GM23338 (cell line): ENCODE data around the gene TMEM123. TPM values are rescaled to one million over a fixed set of nuclear protein-coding genes. Genes with fewer than 3 reads are reported as not detected.
A peak's percentile ranks its signal among the peaks of the same experiment; 100 is the strongest.
"Not testable (repeated sequence)": the region's sequence is repeated elsewhere in the genome, so short reads cannot be mapped to it uniquely, and the experiment has no call there.

Source experiments
- ATAC-seq: fragments of 200-7000 bp; cut with Tn5 transposase; 3 replicates; pipeline ENCODE4 v1.9.1; 2020
- DNase-seq: peaks from one replicate; pipeline ENCODE4 v3.0.0-alpha.2; 2015; ENCODE audit warnings: low spot score
- H2AFZ ChIP-seq: fragments of 200-600 bp; sonication (generic); 2 replicates; pipeline ENCODE4 v1.8.0; 2016; ENCODE audit warnings: antibody characterized with exemption, mild to moderate bottlenecking, moderate library complexity
- H3F3A ChIP-seq: fragments of 200-600 bp; sonication (generic); replicated peaks from 2 replicates; pipeline ENCODE4 v1.8.0; 2017; ENCODE audit warnings: antibody characterized with exemption, mixed run types, low read depth
- H3K27ac ChIP-seq: fragments of 200-600 bp; sonication (generic); 2 replicates; pipeline ENCODE4 v1.6.1; 2016; ENCODE audit warnings: low read depth
- H3K27me3 ChIP-seq: fragments of 200-600 bp; sonication (generic); 2 replicates; pipeline ENCODE4 v1.8.0; 2016; ENCODE audit warnings: mild to moderate bottlenecking, mixed run types, moderate library complexity; ENCODE audit not compliant: insufficient read depth
- H3K36me3 ChIP-seq: fragments of 200-600 bp; sonication (generic); 2 replicates; pipeline ENCODE4 v1.8.0; 2016; ENCODE audit warnings: mild to moderate bottlenecking; ENCODE audit not compliant: insufficient read depth
- H3K4me1 ChIP-seq: fragments of 200-600 bp; sonication (generic); 2 replicates; pipeline ENCODE4 v1.8.0; 2016; ENCODE audit warnings: mild to moderate bottlenecking, moderate library complexity; ENCODE audit not compliant: insufficient read depth
- H3K4me2 ChIP-seq: fragments of 200-600 bp; sonication (generic); 2 replicates; pipeline ENCODE4 v1.7.1; 2017; ENCODE audit warnings: mixed run types
- H3K4me3 ChIP-seq: fragments of 200-600 bp; sonication (generic); 2 replicates; pipeline ENCODE4 v1.6.1; 2016; ENCODE audit warnings: mixed run types
- H3K79me2 ChIP-seq: fragments of 200-600 bp; sonication (generic); replicated peaks from 2 replicates; pipeline ENCODE4 v1.8.0; 2017; ENCODE audit warnings: mild to moderate bottlenecking; ENCODE audit not compliant: insufficient read depth
- H3K9me2 ChIP-seq: fragments of 200-600 bp; sonication (generic); 2 replicates; pipeline ENCODE4 v1.8.0; 2017; ENCODE audit not compliant: insufficient read depth
- H4K20me1 ChIP-seq: fragments of 200-600 bp; sonication (generic); replicated peaks from 2 replicates; pipeline ENCODE4 v1.8.0; 2017; ENCODE audit warnings: mild to moderate bottlenecking; ENCODE audit not compliant: insufficient read depth
- H3K27ac Mint-ChIP-seq: 2 replicates; pipeline ENCODE4 v1.8.0; 2020; ENCODE audit warnings: inconsistent platforms, mild to moderate bottlenecking, moderate library complexity, mixed read lengths
- H3K27me3 Mint-ChIP-seq: 3 replicates; pipeline ENCODE4 v1.8.0; 2022; ENCODE audit warnings: low read depth, mild to moderate bottlenecking, moderate library complexity, mixed read lengths, inconsistent platforms; ENCODE audit not compliant: insufficient read depth, poor library complexity
- H3K36me3 Mint-ChIP-seq: 3 replicates; pipeline ENCODE4 v1.8.0; 2021; ENCODE audit warnings: low read depth, mild to moderate bottlenecking, inconsistent platforms, moderate library complexity, mixed read lengths
- H3K4me1 Mint-ChIP-seq: 3 replicates; pipeline ENCODE4 v1.8.0; 2020; ENCODE audit warnings: mild to moderate bottlenecking, inconsistent platforms, mixed read lengths
- H3K4me3 Mint-ChIP-seq: 3 replicates; pipeline ENCODE4 v1.8.0; 2021; ENCODE audit warnings: moderate library complexity, mild to moderate bottlenecking, inconsistent platforms, mixed read lengths
- H3K9me3 Mint-ChIP-seq: 3 replicates; pipeline ENCODE4 v1.8.0; 2020; ENCODE audit warnings: moderate library complexity, mild to moderate bottlenecking, inconsistent platforms, mixed read lengths
- ETS1 ChIP-seq: IDR thresholded peaks from 2 replicates; pipeline ENCODE4 v1.6.1; 2016; ENCODE audit warnings: antibody characterized with exemption
- JUNB ChIP-seq: IDR thresholded peaks from one replicate; pipeline ENCODE4 v1.6.1; 2016; ENCODE audit warnings: antibody characterized with exemption; ENCODE audit not compliant: unreplicated experiment
- POLR2AphosphoS5 ChIP-seq: IDR thresholded peaks from 2 replicates; pipeline ENCODE4 v1.6.1; 2016; ENCODE audit warnings: antibody characterized with exemption, low read depth
- ZNF114 ChIP-seq: fragments of 250-450 bp; sonication (Bioruptor Pico); IDR thresholded peaks from 2 replicates; pipeline ENCODE4 v1.5.0; 2020; ENCODE audit warnings: mild to moderate bottlenecking, moderate library complexity
- polyA plus RNA-seq: library from polyadenylated mRNA; unstranded; fragments of >200 nt; fragmentation: Nextera tagmentation; extraction: Ambion mirVana; gene quantifications from 2 replicates; pipeline ENCODE4 v1.2.1, GENCODE V29; 2016
- total RNA-seq: library from RNA; depleted of rRNA; stranded (reverse); fragments of >200 nt; shearing (Covaris generic); gene quantifications from 2 replicates; pipeline ENCODE4 v1.2.3, GENCODE V29; 2014
- TF ChIP-seq, protein P1 (sequence below): fragments of 250-450 bp; sonication (Bioruptor Pico); IDR thresholded peaks from 2 replicates; pipeline ENCODE4 v1.5.0; 2020; ENCODE audit warnings: mild to moderate bottlenecking, moderate library complexity

Gene TMEM123
- total and polyA plus RNA-seq, 2 experiments from 2014 or later: 44.1 to 61.0 TPM

- no peak overlapping the region for H3K4me3 ChIP-seq
- DNase-seq (no peak), ATAC-seq (no peak)
- Mint-ChIP-seq H3K27ac (no peak overlapping the region), H3K9me3 (peaks cover 12% of the 10 kb centered on the region; the same call in 2 of the 3 replicates), H3K36me3 (peaks cover 43% of the 10 kb centered on the region), H3K4me1 (peaks cover 29% of the 10 kb centered on the region), H3K4me3 (no peak overlapping the region), H3K27me3 (peaks cover 1% of the 10 kb centered on the region)
- no peaks in the 10 kb centered on the region for H3K9me2 ChIP-seq
- peaks cover 65% of the 10 kb centered on the region for H3K79me2 ChIP-seq
- H4K20me1 ChIP-seq: peaks cover 47% of the 10 kb centered on the region
- H3K4me2 ChIP-seq: no peak overlapping the region
- TF ChIP-seq ETS1 (no peak), POLR2AphosphoS5 (no peak), JUNB (no peak), ZNF114 (CRISPR knock-in tag) (no peak)
- TF ChIP-seq, protein P1, sequence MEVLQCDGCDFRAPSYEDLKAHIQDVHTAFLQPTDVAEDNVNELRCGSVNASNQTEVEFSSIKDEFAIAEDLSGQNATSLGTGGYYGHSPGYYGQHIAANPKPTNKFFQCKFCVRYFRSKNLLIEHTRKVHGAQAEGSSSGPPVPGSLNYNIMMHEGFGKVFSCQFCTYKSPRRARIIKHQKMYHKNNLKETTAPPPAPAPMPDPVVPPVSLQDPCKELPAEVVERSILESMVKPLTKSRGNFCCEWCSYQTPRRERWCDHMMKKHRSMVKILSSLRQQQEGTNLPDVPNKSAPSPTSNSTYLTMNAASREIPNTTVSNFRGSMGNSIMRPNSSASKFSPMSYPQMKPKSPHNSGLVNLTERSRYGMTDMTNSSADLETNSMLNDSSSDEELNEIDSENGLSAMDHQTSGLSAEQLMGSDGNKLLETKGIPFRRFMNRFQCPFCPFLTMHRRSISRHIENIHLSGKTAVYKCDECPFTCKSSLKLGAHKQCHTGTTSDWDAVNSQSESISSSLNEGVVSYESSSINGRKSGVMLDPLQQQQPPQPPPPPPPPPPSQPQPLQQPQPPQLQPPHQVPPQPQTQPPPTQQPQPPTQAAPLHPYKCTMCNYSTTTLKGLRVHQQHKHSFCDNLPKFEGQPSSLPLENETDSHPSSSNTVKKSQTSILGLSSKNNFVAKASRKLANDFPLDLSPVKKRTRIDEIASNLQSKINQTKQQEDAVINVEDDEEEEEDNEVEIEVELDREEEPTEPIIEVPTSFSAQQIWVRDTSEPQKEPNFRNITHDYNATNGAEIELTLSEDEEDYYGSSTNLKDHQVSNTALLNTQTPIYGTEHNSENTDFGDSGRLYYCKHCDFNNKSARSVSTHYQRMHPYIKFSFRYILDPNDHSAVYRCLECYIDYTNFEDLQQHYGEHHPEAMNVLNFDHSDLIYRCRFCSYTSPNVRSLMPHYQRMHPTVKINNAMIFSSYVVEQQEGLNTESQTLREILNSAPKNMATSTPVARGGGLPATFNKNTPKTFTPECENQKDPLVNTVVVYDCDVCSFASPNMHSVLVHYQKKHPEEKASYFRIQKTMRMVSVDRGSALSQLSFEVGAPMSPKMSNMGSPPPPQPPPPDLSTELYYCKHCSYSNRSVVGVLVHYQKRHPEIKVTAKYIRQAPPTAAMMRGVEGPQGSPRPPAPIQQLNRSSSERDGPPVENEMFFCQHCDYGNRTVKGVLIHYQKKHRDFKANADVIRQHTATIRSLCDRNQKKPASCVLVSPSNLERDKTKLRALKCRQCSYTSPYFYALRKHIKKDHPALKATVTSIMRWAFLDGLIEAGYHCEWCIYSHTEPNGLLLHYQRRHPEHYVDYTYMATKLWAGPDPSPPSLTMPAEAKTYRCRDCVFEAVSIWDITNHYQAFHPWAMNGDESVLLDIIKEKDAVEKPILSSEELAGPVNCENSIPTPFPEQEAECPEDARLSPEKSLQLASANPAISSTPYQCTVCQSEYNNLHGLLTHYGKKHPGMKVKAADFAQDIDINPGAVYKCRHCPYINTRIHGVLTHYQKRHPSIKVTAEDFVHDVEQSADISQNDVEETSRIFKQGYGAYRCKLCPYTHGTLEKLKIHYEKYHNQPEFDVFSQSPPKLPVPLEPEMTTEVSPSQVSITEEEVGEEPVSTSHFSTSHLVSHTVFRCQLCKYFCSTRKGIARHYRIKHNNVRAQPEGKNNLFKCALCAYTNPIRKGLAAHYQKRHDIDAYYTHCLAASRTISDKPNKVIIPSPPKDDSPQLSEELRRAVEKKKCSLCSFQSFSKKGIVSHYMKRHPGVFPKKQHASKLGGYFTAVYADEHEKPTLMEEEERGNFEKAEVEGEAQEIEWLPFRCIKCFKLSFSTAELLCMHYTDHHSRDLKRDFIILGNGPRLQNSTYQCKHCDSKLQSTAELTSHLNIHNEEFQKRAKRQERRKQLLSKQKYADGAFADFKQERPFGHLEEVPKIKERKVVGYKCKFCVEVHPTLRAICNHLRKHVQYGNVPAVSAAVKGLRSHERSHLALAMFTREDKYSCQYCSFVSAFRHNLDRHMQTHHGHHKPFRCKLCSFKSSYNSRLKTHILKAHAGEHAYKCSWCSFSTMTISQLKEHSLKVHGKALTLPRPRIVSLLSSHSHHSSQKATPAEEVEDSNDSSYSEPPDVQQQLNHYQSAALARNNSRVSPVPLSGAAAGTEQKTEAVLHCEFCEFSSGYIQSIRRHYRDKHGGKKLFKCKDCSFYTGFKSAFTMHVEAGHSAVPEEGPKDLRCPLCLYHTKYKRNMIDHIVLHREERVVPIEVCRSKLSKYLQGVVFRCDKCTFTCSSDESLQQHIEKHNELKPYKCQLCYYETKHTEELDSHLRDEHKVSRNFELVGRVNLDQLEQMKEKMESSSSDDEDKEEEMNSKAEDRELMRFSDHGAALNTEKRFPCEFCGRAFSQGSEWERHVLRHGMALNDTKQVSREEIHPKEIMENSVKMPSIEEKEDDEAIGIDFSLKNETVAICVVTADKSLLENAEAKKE (CRISPR knock-in tag): no peak
- H2AFZ ChIP-seq: no peak overlapping the region
- H3K36me3 ChIP-seq: no peaks in the 10 kb centered on the region
- no peaks in the 10 kb centered on the region for H3F3A ChIP-seq
- H3K27me3 ChIP-seq: peaks cover 19% of the 10 kb centered on the region
- H3K27ac ChIP-seq: no peak overlapping the region
- peaks cover 25% of the 10 kb centered on the region for H3K4me1 ChIP-seq
Observed at GRCh38 chr11:102446606-102447005, 6.0 kb downstream of the TMEM123 start.

DNA sequence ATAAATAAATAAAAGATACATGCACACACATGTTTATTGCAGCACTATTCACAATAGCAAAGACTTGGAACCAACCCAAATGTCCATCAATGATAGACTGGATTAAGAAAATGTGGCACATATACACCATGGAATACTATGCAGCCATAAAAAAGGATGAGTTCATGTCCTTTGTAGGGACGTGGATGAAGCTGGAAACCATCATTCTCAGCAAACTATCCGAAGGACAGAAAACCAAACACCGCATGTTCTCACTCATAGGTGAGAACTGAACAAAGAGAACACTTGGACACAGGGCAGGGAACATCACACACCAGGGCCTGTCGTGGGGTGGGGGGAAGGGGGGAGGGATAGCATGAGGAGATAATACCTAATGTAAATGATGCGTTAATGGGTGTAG lies 7.9 kb downstream of the TMEM123 start:
- H3F3A ChIP-seq, H3K36me3 ChIP-seq, H3K4me1 ChIP-seq, H3K27me3 ChIP-seq, H3K4me2 ChIP-seq, H3K4me3 Mint-ChIP-seq, ATAC-seq, H3K27ac Mint-ChIP-seq, H3K9me2 ChIP-seq, H3K27me3 Mint-ChIP-seq, H2AFZ ChIP-seq, H3K4me3 ChIP-seq, H3K27ac ChIP-seq, DNase-seq: not testable (repeated sequence)
- peaks cover 12% of the 10 kb centered on the region; the same call in 2 of the 3 replicates for H3K9me3 Mint-ChIP-seq
- H3K79me2 ChIP-seq: peaks cover 68% of the 10 kb centered on the region
- peaks cover 30% of the 10 kb centered on the region for H4K20me1 ChIP-seq
- peaks cover 52% of the 10 kb centered on the region for H3K36me3 Mint-ChIP-seq
- H3K4me1 Mint-ChIP-seq: peaks cover 16% of the 10 kb centered on the region

DNA sequence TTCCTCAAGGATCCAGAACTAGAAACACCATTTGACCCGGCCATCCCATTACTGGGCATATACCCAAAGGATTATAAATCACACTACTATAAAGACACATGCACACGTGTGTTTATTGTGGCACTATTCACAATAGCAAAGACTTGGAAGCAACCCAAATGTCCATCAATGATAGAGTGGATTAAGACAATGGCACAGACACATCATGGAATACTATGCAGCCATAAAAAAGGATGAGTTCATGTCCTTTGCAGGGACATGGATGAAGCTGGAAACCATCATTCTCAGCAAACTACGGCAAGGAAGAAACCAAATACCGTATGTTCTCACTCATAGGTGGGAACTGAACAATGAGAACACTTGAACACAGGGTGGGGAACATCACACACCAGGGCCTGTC lies 8.4 kb downstream of the TMEM123 start:
- not testable (repeated sequence) for DNase-seq, H3K4me2 ChIP-seq, H3K27me3 Mint-ChIP-seq, H3K4me1 ChIP-seq, ATAC-seq, H3F3A ChIP-seq, H3K36me3 ChIP-seq, H3K9me2 ChIP-seq, H3K4me3 Mint-ChIP-seq, H3K4me3 ChIP-seq, H3K27me3 ChIP-seq, H3K27ac ChIP-seq, H3K27ac Mint-ChIP-seq, H2AFZ ChIP-seq
- Histone ChIP-seq H4K20me1 (peaks cover 25% of the 10 kb centered on the region), H3K79me2 (peaks cover 67% of the 10 kb centered on the region)
- Mint-ChIP-seq H3K9me3 (peaks cover 14% of the 10 kb centered on the region; the same call in 2 of the 3 replicates), H3K36me3 (peaks cover 55% of the 10 kb centered on the region), H3K4me1 (peaks cover 12% of the 10 kb centered on the region; the same call in 2 of the 3 replicates)

- H3K27me3 ChIP-seq, H2AFZ ChIP-seq, H3K27me3 Mint-ChIP-seq, H3K4me3 ChIP-seq, H3F3A ChIP-seq, H3K27ac Mint-ChIP-seq, ATAC-seq, H4K20me1 ChIP-seq, H3K36me3 ChIP-seq, H3K9me2 ChIP-seq, H3K4me3 Mint-ChIP-seq, DNase-seq: not testable (repeated sequence)
- Mint-ChIP-seq H3K36me3 (peaks cover 69% of the 10 kb centered on the region), H3K4me1 (peaks cover 14% of the 10 kb centered on the region; the same call in 2 of the 3 replicates), H3K9me3 (peaks cover 31% of the 10 kb centered on the region)
- Histone ChIP-seq H3K4me2 (peak overlapping the region; percentile 60; the same call in 1 of the 2 replicates), H3K27ac (peak overlapping the region; percentile 14; the same call in 1 of the 2 replicates), H3K4me1 (peaks cover 22% of the 10 kb centered on the region), H3K79me2 (peaks cover 52% of the 10 kb centered on the region)
Observed at GRCh38 chr11:102439063-102439363, 13.6 kb downstream of the TMEM123 start.
